ENCODE data around the gene TOP1.
"Not testable (repeated sequence)": the region's sequence is repeated elsewhere in the genome, so short reads cannot be mapped to it uniquely, and the experiment has no call there.

The TOP1 gene

GRCh38 chr20:41131594-41132387 is 103.2 kb downstream of the TOP1 start:
- H3K4me1 ChIP-seq (ENCODE audit: insufficient read depth, low read length): peaks cover 15% of the 10 kb centered on the region
- no peak overlapping the region for H3K4me3 ChIP-seq (ENCODE audit: low read depth in 1 of 2, low read length in 2 of 2)
- 0 out of 2 replicates have a peak, but pooled peaks cover under 1% of the 10 kb centered on the region for H3K79me2 ChIP-seq (ENCODE audit: insufficient read depth, low read length)
- TF ChIP-seq EZH2 (IDR thresholded peaks at IDR 0.05; ENCODE audit: borderline replicate concordance, low read depth, low read length, severe bottlenecking): no peak
- no peak for TF ChIP-seq CTCF (IDR thresholded peaks at IDR 0.05; ENCODE audit: borderline replicate concordance, extremely low read depth, low read length, poor library complexity, severe bottlenecking)
- H3K4me2 ChIP-seq (ENCODE audit: insufficient read depth, low read length): no peak overlapping the region
- H3K36me3 ChIP-seq (ENCODE audit: insufficient read depth, low read length): peaks cover 2% of the 10 kb centered on the region; the same call in 1 of the 2 replicates
- no peaks in the 10 kb centered on the region for H3K27me3 ChIP-seq (ENCODE audit: insufficient read depth, low read length, poor library complexity)
- no peak overlapping the region for H3K9ac ChIP-seq (ENCODE audit: low read depth, low read length)
- ATAC-seq (ENCODE audit: insufficient read depth, low read depth) (no peak), DNase-seq (no peak)
- no peaks in the 10 kb centered on the region for H3K9me3 ChIP-seq (ENCODE audit: insufficient read depth, low read length, severe bottlenecking)
- no peak overlapping the region for H3K27ac ChIP-seq (ENCODE audit: low read length)
- no peaks in the 10 kb centered on the region for H4K20me1 ChIP-seq (ENCODE audit: insufficient read depth, low read length)
- no peak overlapping the region for H2AFZ ChIP-seq (ENCODE audit: low read depth, low read length)

- H3K36me3 ChIP-seq (ENCODE audit: insufficient read depth, low read length); H3K4me2 ChIP-seq (ENCODE audit: insufficient read depth, low read length); H3K27ac ChIP-seq (ENCODE audit: low read length); DNase-seq; ATAC-seq (ENCODE audit: insufficient read depth, low read depth); H3K4me3 ChIP-seq (ENCODE audit: low read depth in 1 of 2, low read length in 2 of 2); H2AFZ ChIP-seq (ENCODE audit: low read depth, low read length); H3K9ac ChIP-seq (ENCODE audit: low read depth, low read length); H3K27me3 ChIP-seq (ENCODE audit: insufficient read depth, low read length, poor library complexity); H3K79me2 ChIP-seq (ENCODE audit: insufficient read depth, low read length); H4K20me1 ChIP-seq (ENCODE audit: insufficient read depth, low read length); H3K9me3 ChIP-seq (ENCODE audit: insufficient read depth, low read length, severe bottlenecking): not testable (repeated sequence)
- peaks cover 15% of the 10 kb centered on the region for H3K4me1 ChIP-seq (ENCODE audit: insufficient read depth, low read length)
Observed at GRCh38 chr20:41132388-41132775, 103.8 kb downstream of the TOP1 start.

- Histone ChIP-seq H4K20me1 (ENCODE audit: insufficient read depth, low read length) (peaks cover 8% of the 10 kb centered on the region), H3K27me3 (ENCODE audit: insufficient read depth, low read length, poor library complexity) (no peaks in the 10 kb centered on the region), H3K9me3 (ENCODE audit: insufficient read depth, low read length, severe bottlenecking) (no peaks in the 10 kb centered on the region), H3K79me2 (ENCODE audit: insufficient read depth, low read length) (peaks cover 19% of the 10 kb centered on the region), H3K27ac (ENCODE audit: low read length) (no peak overlapping the region), H3K36me3 (ENCODE audit: insufficient read depth, low read length) (no peaks in the 10 kb centered on the region; the same call in 1 of the 2 replicates), H2AFZ (ENCODE audit: low read depth, low read length) (no peak overlapping the region), H3K4me2 (ENCODE audit: insufficient read depth, low read length) (no peak overlapping the region), H3K9ac (ENCODE audit: low read depth, low read length) (no peak overlapping the region), H3K4me1 (ENCODE audit: insufficient read depth, low read length) (peaks cover 22% of the 10 kb centered on the region), H3K4me3 (ENCODE audit: low read depth in 1 of 2, low read length in 2 of 2) (no peak overlapping the region)
- TF ChIP-seq CTCF (IDR thresholded peaks at IDR 0.05; ENCODE audit: borderline replicate concordance, extremely low read depth, low read length, poor library complexity, severe bottlenecking): no peak
- ATAC-seq (ENCODE audit: insufficient read depth, low read depth): no peak
- no peak for DNase-seq
Observed at GRCh38 chr20:41133709-41134361, 105.2 kb downstream of the TOP1 start.

GRCh38 chr20:41134362-41135186 is 106.0 kb downstream of the TOP1 start:
- Histone ChIP-seq H3K9me3 (ENCODE audit: insufficient read depth, low read length, severe bottlenecking) (no peaks in the 10 kb centered on the region), H3K4me1 (ENCODE audit: insufficient read depth, low read length) (peaks cover 30% of the 10 kb centered on the region), H3K27ac (ENCODE audit: low read length) (no peak overlapping the region), H2AFZ (ENCODE audit: low read depth, low read length) (no peak overlapping the region), H3K27me3 (ENCODE audit: insufficient read depth, low read length, poor library complexity) (no peaks in the 10 kb centered on the region), H3K36me3 (ENCODE audit: insufficient read depth, low read length) (peaks cover 5% of the 10 kb centered on the region), H3K4me2 (ENCODE audit: insufficient read depth, low read length) (no peak overlapping the region), H4K20me1 (ENCODE audit: insufficient read depth, low read length) (peaks cover 15% of the 10 kb centered on the region), H3K79me2 (ENCODE audit: insufficient read depth, low read length) (peaks cover 27% of the 10 kb centered on the region), H3K9ac (ENCODE audit: low read depth, low read length) (no peak overlapping the region), H3K4me3 (ENCODE audit: low read depth in 1 of 2, low read length in 2 of 2) (no peak overlapping the region)
- DNase-seq (no peak), ATAC-seq (ENCODE audit: insufficient read depth, low read depth) (no peak)
- no peak for TF ChIP-seq EZH2 (IDR thresholded peaks at IDR 0.05; ENCODE audit: borderline replicate concordance, low read depth, low read length, severe bottlenecking)
